B cell (primary cell): ENCODE data around the gene RIMS3. TPM values are rescaled to one million over a fixed set of nuclear protein-coding genes. Genes with fewer than 3 reads are reported as not detected.
A peak's percentile ranks its signal among the peaks of the same experiment; 100 is the strongest.

Experiments
- ATAC-seq: fragments of 200-7000 bp; cut with Tn5 transposase; one replicate; pipeline ENCODE4 v1.10.0; 2021; ENCODE audit warnings: low read depth, mild to moderate bottlenecking, moderate number of reproducible peaks, moderate library complexity
- CTCF ChIA-PET: fragments of 350-600 bp; sonication (Branson Sonifier 250); formaldehyde crosslinking; loops from one replicate; lab custom pipeline; 2021; ENCODE audit warnings: antibody characterized with exemption, inconsistent platforms; lab: Charles Lee
- POLR2A ChIA-PET: fragments of 350-600 bp; sonication (Branson Sonifier 250); formaldehyde crosslinking; loops from one replicate; lab custom pipeline; 2021; ENCODE audit warnings: antibody characterized with exemption; lab: Charles Lee
- DNase-seq: peaks from one replicate; pipeline ENCODE4 v3.0.0; 2013
- H2AFZ ChIP-seq: 2 replicates; pipeline ENCODE4 v1.6.1; 2012; ENCODE audit warnings: mild to moderate bottlenecking, low read depth, low read length; ENCODE audit not compliant: insufficient read depth, poor library complexity, severe bottlenecking
- H3K27ac ChIP-seq, 2 donors: 1 replicate in 1 of 2; 2 replicates in 1 of 2; pipeline ENCODE4 v1.5.1; 2012 to 2013; ENCODE audit warnings: low read length in 2 of 2, mild to moderate bottlenecking in 2 of 2, moderate library complexity in 1 of 2
- H3K27me3 ChIP-seq, 4 experiments: fragments of 200-600 bp in 1 of 4; sonication (generic) in 1 of 4; replicated peaks in 1 of 4; 1 replicate in 2 of 4; 2 replicates in 2 of 4; pipeline versions ENCODE4 v1.6.1 to v1.7.0; 2013 to 2016; ENCODE audit warnings: low read length in 3 of 4, mild to moderate bottlenecking in 2 of 4, mixed read lengths in 1 of 4, moderate library complexity in 1 of 4; ENCODE audit not compliant: insufficient read depth in 4 of 4, control insufficient read depth in 3 of 4; ENCODE audit errors: control extremely low read depth in 1 of 4
- H3K36me3 ChIP-seq, 2 experiments: replicated peaks in 1 of 2; 1 replicate in 1 of 2; 2 replicates in 1 of 2; pipeline versions ENCODE4 v1.6.1 to v1.7.1; 2013; ENCODE audit warnings: low read length in 1 of 2; ENCODE audit not compliant: insufficient read depth in 2 of 2, control insufficient read depth in 1 of 2; ENCODE audit errors: control extremely low read depth in 1 of 2, extremely low read depth in 1 of 2
- H3K4me1 ChIP-seq, 2 donors: fragments of 200-600 bp in 1 of 2; sonication (generic) in 1 of 2; 1 replicate in 1 of 2; 2 replicates in 1 of 2; pipeline versions ENCODE4 v1.5.1 to v1.6.1; 2013 to 2017; ENCODE audit warnings: low read length in 2 of 2; ENCODE audit not compliant: control insufficient read depth in 2 of 2, insufficient read depth in 2 of 2
- H3K4me2 ChIP-seq: replicated peaks from 2 replicates; pipeline ENCODE3; 2012; ENCODE audit warnings: mild to moderate bottlenecking, low read depth, low read length; ENCODE audit not compliant: poor library complexity, severe bottlenecking
- H3K4me3 ChIP-seq, 5 experiments: fragments of 200-600 bp in 1 of 5; sonication (generic) in 1 of 5; 1 replicate in 3 of 5; 2 replicates in 2 of 5; pipeline versions ENCODE4 v1.5.1 to v1.7.0; 2011 to 2016; ENCODE audit warnings: low read length in 4 of 5, mild to moderate bottlenecking in 4 of 5, low read depth in 2 of 5, control low read depth in 1 of 5, moderate library complexity in 1 of 5; ENCODE audit not compliant: insufficient read depth in 1 of 5; ENCODE audit errors: control extremely low read depth in 1 of 5, extremely low read depth in 1 of 5
- H3K79me2 ChIP-seq: fragments of 200-600 bp; sonication (generic); one replicate; pipeline ENCODE4 v1.6.0; 2016; ENCODE audit warnings: low read length; ENCODE audit not compliant: control insufficient read depth, insufficient read depth
- H3K9ac ChIP-seq: fragments of 200-600 bp; sonication (generic); 2 replicates; pipeline ENCODE4 v1.6.1; 2017; ENCODE audit warnings: mild to moderate bottlenecking, low read length, moderate library complexity
- H3K9me3 ChIP-seq, 3 donors: one replicate each; pipeline versions ENCODE4 v1.6.1 to v1.7.1; 2013; ENCODE audit warnings: low read length in 2 of 3; ENCODE audit not compliant: control insufficient read depth in 2 of 3, insufficient read depth in 1 of 3; ENCODE audit errors: control extremely low read depth in 1 of 3
- H4K20me1 ChIP-seq: 2 replicates; pipeline ENCODE4 v1.6.0; 2012; ENCODE audit warnings: mild to moderate bottlenecking, low read length; ENCODE audit not compliant: insufficient read depth, control insufficient read depth, poor library complexity, severe bottlenecking
- H3K27ac Mint-ChIP-seq: one replicate; pipeline ENCODE4 v1.8.0; 2021; ENCODE audit warnings: mixed read lengths
- H3K27me3 Mint-ChIP-seq: one replicate; pipeline ENCODE4 v1.8.0; 2021; ENCODE audit warnings: mixed read lengths
- H3K4me1 Mint-ChIP-seq: one replicate; pipeline ENCODE4 v1.8.0; 2021; ENCODE audit warnings: mixed read lengths
- H3K4me3 Mint-ChIP-seq: one replicate; pipeline ENCODE4 v1.8.0; 2021; ENCODE audit warnings: mixed read lengths
- H3K9me3 Mint-ChIP-seq: one replicate; pipeline ENCODE4 v1.8.0; 2022; ENCODE audit warnings: mixed read lengths; ENCODE audit not compliant: insufficient read depth
- CTCF ChIP-seq: fragments of 200-600 bp; IDR thresholded peaks from one replicate; pipeline ENCODE4 v1.8.0; 2022; ENCODE audit warnings: antibody characterized with exemption, mild to moderate bottlenecking
- EZH2 ChIP-seq: IDR thresholded peaks from 2 replicates; pipeline ENCODE4 v1.6.1; 2012; ENCODE audit warnings: borderline replicate concordance, low read depth, mild to moderate bottlenecking, moderate library complexity, low read length; ENCODE audit not compliant: insufficient read depth, poor library complexity, severe bottlenecking
- WGBS: methylation state at CpG from one replicate; pipeline ENCODE4 v1.1.5; 2013; ENCODE audit warnings: missing lambda C conversion rate; ENCODE audit not compliant: insufficient coverage; 5-methylcytosine and 5-hydroxymethylcytosine counted together
- intact Hi-C: fragments of 100-400 bp; cut with micrococcal nuclease; formaldehyde crosslinking; loops from one replicate; pipeline ENCODE4 v1.10.0; 2022
- polyA plus RNA-seq: library from polyadenylated mRNA; depleted of rRNA; stranded (reverse); fragments of >200 nt; gene quantifications from 2 replicates; pipeline ENCODE4 v1.2.3, GENCODE V29; 2012
- total RNA-seq, 2 donors: library from RNA; stranded (reverse); fragments of 120-200 nt in 1 of 2; gene quantifications; 1 replicate in 1 of 2; 2 replicates in 1 of 2; pipeline versions ENCODE4 v1.2.3 to v1.2.4, GENCODE V29; 2013 to 2022

The RIMS3 gene
- total and polyA plus RNA-seq, 2 donors (not counting 1 experiment from before 2014, with no cell fraction given): 1.1 to 5.4 TPM

GRCh38 chr1:40692429-40692895 is 27.0 kb upstream of the RIMS3 start:
- Mint-ChIP-seq H3K4me3 (peak overlapping the region; percentile 98), H3K27me3 (no peaks in the 10 kb centered on the region), H3K27ac (peak overlapping the region; percentile 97), H3K9me3 (peaks cover 2% of the 10 kb centered on the region), H3K4me1 (peaks cover 73% of the 10 kb centered on the region)
- H3K27ac ChIP-seq: peak overlapping the region; percentile 99 to 100
- 0% methylated on average over 8 of the region's 9 CpGs for WGBS
- DNase-seq (no peak), ATAC-seq (no peak)
- H3K4me1 ChIP-seq: peaks cover 35 to 49% of the 10 kb centered on the region in 2 donors
- ChIA-PET CTCF (interaction anchor here (0.5 to 8.5 kb wide), 8 partner anchors 9 to 548 kb away, joined by 3 to 48 read pairs (median 4); partner anchors contain the start of gene RIMS3), POLR2A (interaction anchor here (0.6 to 1.9 kb wide), 12 partner anchors 8 to 508 kb away, joined by 3 to 16 read pairs (median 4); partner anchors contain the start of genes CITED4 and RIMS3)
- TF ChIP-seq EZH2 (no peak), CTCF (no peak)
- H3K4me2 ChIP-seq: peak overlapping the region; percentile 96
- H3K36me3 ChIP-seq: no peaks in the 10 kb centered on the region
- intact Hi-C loops: loop anchor here (1.0 to 10.0 kb wide), 6 partner anchors 17 to 308 kb away; partner anchors contain the start of genes CITED4 and ZFP69
- H3K79me2 ChIP-seq: peaks cover 54% of the 10 kb centered on the region
- H2AFZ ChIP-seq: peak overlapping the region; percentile 80
- H4K20me1 ChIP-seq: peaks cover 6% of the 10 kb centered on the region
- H3K9me3 ChIP-seq: peaks cover 0 to 3% (median 0%) of the 10 kb centered on the region in 3 donors
- peak overlapping the region; percentile 98 for H3K9ac ChIP-seq
- H3K4me3 ChIP-seq: peak overlapping the region; percentile 75 to 94 (median 91)
- H3K27me3 ChIP-seq: no peaks in the 10 kb centered on the region
